Stimulated activated naive CD4-positive, alpha-beta T cell (primary cell): Measurements from ENCODE around the gene FRA10AC1.

Experiments
- DNase-seq, 6 experiments: peaks; one replicate each; lab custom pipeline; 2025; lab: John Stamatoyannopoulos, UW

The FRA10AC1 gene

GRCh38 chr10:93629647-93630305 is 72.6 kb downstream of the FRA10AC1 start:
- DNase-seq: no peak

- no peak for DNase-seq
Observed at GRCh38 chr10:93628858-93629257, 73.5 kb downstream of the FRA10AC1 start.

- no peak for DNase-seq
Observed at GRCh38 chr10:93622942-93623341, 79.5 kb downstream of the FRA10AC1 start.

DNA sequence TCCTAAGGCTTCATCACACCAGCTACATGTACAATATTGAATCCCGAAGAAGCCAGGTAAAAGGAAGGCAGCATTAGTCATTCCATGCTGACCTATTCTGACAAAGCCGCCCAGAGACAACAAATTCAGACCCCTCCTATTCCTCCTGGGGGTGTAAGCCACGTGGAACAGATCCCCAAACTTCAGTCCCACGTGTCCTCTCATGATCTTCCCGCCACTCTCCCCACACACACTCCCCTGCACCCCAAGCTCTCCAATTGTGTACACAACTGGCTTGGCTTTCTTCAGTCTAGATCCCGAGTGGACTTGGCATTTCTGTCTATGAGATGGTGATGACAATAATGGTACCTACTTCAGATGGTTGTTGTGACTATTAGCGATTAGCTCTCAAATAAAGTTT is 81.5 kb downstream of the FRA10AC1 start:
- no peak for DNase-seq
